ENCODE results near the gene ABCC6. TPM values are rescaled to one million over a fixed set of nuclear protein-coding genes. Genes with fewer than 3 reads are reported as not detected.
"Not testable (repeated sequence)": the region's sequence is repeated elsewhere in the genome, so short reads cannot be mapped to it uniquely, and the experiment has no call there.

The ABCC6 gene
- total and polyA plus RNA-seq, 2 of the 13 experiments (the other 11 are each of a cell fraction or from before 2014, with no cell fraction given) = 82.4 to 105 TPM

GRCh38 chr16:16257301-16257923, 34.1 kb upstream of the ABCC6 start:
- POLR2A ChIA-PET = not testable (repeated sequence)

GRCh38 chr16:16252377-16252776, 29.1 kb upstream of the ABCC6 start:
- H3K9ac ChIP-seq (ENCODE audit: insufficient read depth, low read depth, low read length); H3K36me3 ChIP-seq (replicated peaks in 1 of 2; ENCODE audit: control insufficient read depth in 1 of 2, insufficient read depth in 2 of 2, low read length in 2 of 2); H3K4me1 ChIP-seq (ENCODE audit: insufficient read depth, low read length); H3K9me3 ChIP-seq (ENCODE audit: low read length); H3K4me3 ChIP-seq (replicated peaks in 1 of 3; ENCODE audit: insufficient read depth in 1 of 3, low read depth in 2 of 3, low read length in 3 of 3); in situ Hi-C loops (cut with HindIII; ENCODE audit: extremely low pct_ligation_motif_present, low pct_unique_long_range_greater_than_20kb); H4K20me1 ChIP-seq (ENCODE audit: insufficient read depth, low read length); FAIRE-seq; H3K4me2 ChIP-seq (ENCODE audit: low read depth, low read length); H3K27ac ChIP-seq (ENCODE audit: extremely low read length, insufficient read depth, low read length); intact Hi-C loops (cut with micrococcal nuclease; ENCODE audit: unreplicated experiment); H2AFZ ChIP-seq (ENCODE audit: low read length); ATAC-seq; DNase-seq (ENCODE audit: low spot score); H3K27me3 ChIP-seq (ENCODE audit: control insufficient read depth in 1 of 2, insufficient read depth in 2 of 2, low read length in 2 of 2); CTCF ChIA-PET (ENCODE audit: low intra/inter-chr PET ratio, low total read pairs); H3K79me2 ChIP-seq (ENCODE audit: insufficient read depth, low read length); POLR2A ChIA-PET; BruUV-seq (replicated peaks): not testable (repeated sequence)
- WGBS (ENCODE audit: low lambda C conversion rate) = no CpG with 5 or more reads among the region's 5 CpGs

More at GRCh38 chr16:16257301-16257923, 34.1 kb upstream of the ABCC6 start:
- BruUV-seq (replicated peaks); H3K79me2 ChIP-seq (ENCODE audit: insufficient read depth, low read length); H3K27ac ChIP-seq (ENCODE audit: extremely low read length, insufficient read depth, low read length); H3K9me3 ChIP-seq (ENCODE audit: low read length); H3K4me3 ChIP-seq (replicated peaks in 1 of 3; ENCODE audit: insufficient read depth in 1 of 3, low read depth in 2 of 3, low read length in 3 of 3); in situ Hi-C loops (cut with HindIII; ENCODE audit: extremely low pct_ligation_motif_present, low pct_unique_long_range_greater_than_20kb); CTCF ChIA-PET (ENCODE audit: low intra/inter-chr PET ratio, low total read pairs); DNase-seq (ENCODE audit: low spot score); H4K20me1 ChIP-seq (ENCODE audit: insufficient read depth, low read length); H2AFZ ChIP-seq (ENCODE audit: low read length); H3K27me3 ChIP-seq (ENCODE audit: control insufficient read depth in 1 of 2, insufficient read depth in 2 of 2, low read length in 2 of 2); H3K4me2 ChIP-seq (ENCODE audit: low read depth, low read length); H3K9ac ChIP-seq (ENCODE audit: insufficient read depth, low read depth, low read length); H3K36me3 ChIP-seq (replicated peaks in 1 of 2; ENCODE audit: control insufficient read depth in 1 of 2, insufficient read depth in 2 of 2, low read length in 2 of 2); intact Hi-C loops (cut with micrococcal nuclease; ENCODE audit: unreplicated experiment); FAIRE-seq; H3K4me1 ChIP-seq (ENCODE audit: insufficient read depth, low read length): not testable (repeated sequence)
- TF ChIP-seq SMC3 (IDR thresholded peaks at IDR 0.05; ENCODE audit: low read length) (peak; percentile 10; the same call in 1 of the 2 replicates), CTCF (CRISPR knock-in tag; IDR thresholded peaks at IDR 0.05) (peak; percentile 26; the same call in 1 of the 2 replicates), STAG1 (CRISPR knock-in tag; IDR thresholded peaks at IDR 0.05) (peak; percentile 60)
- WGBS (ENCODE audit: low lambda C conversion rate) = 54% methylated on average over 2 of the region's 2 CpGs
- peak; percentile 80 for ATAC-seq

GRCh38 chr16:16249621-16250330, 26.5 kb upstream of the ABCC6 start:
- H3K4me2 ChIP-seq (ENCODE audit: low read depth, low read length); H3K9me3 ChIP-seq (ENCODE audit: low read length); H3K36me3 ChIP-seq (replicated peaks in 1 of 2; ENCODE audit: control insufficient read depth in 1 of 2, insufficient read depth in 2 of 2, low read length in 2 of 2); intact Hi-C loops (cut with micrococcal nuclease; ENCODE audit: unreplicated experiment); H3K9ac ChIP-seq (ENCODE audit: insufficient read depth, low read depth, low read length); H3K27me3 ChIP-seq (ENCODE audit: control insufficient read depth in 1 of 2, insufficient read depth in 2 of 2, low read length in 2 of 2); in situ Hi-C loops (cut with HindIII; ENCODE audit: extremely low pct_ligation_motif_present, low pct_unique_long_range_greater_than_20kb); H3K4me3 ChIP-seq (replicated peaks in 1 of 3; ENCODE audit: insufficient read depth in 1 of 3, low read depth in 2 of 3, low read length in 3 of 3); H2AFZ ChIP-seq (ENCODE audit: low read length); H3K4me1 ChIP-seq (ENCODE audit: insufficient read depth, low read length); DNase-seq (ENCODE audit: low spot score); BruUV-seq (replicated peaks); ATAC-seq; FAIRE-seq; CTCF ChIA-PET (ENCODE audit: low intra/inter-chr PET ratio, low total read pairs); POLR2A ChIA-PET; H3K27ac ChIP-seq (ENCODE audit: extremely low read length, insufficient read depth, low read length); H3K79me2 ChIP-seq (ENCODE audit: insufficient read depth, low read length); H4K20me1 ChIP-seq (ENCODE audit: insufficient read depth, low read length): not testable (repeated sequence)
- 90% methylated on average over 4 of the region's 7 CpGs for WGBS (ENCODE audit: low lambda C conversion rate)

All from HepG2 (cell line).